ENCODE measurements around the gene RUNDC3A.

RUNDC3A gene

GRCh38 chr17:44308320-44308818 lies at the start of gene RUNDC3A:
Gene RUNDC3A (plus strand): TSS chr17:44308601. CDS start chr17:44308833, 232 bp downstream.
- in situ Hi-C loops (cut with MboI; ENCODE audit: low sequenced_read_pairs), result no loop called here

GRCh38 chr17:44258811-44259351 lies 49.5 kb upstream of the RUNDC3A start:
- in situ Hi-C loops (cut with MboI; ENCODE audit: low sequenced_read_pairs), result no loop called here

- in situ Hi-C loops (cut with MboI; ENCODE audit: low sequenced_read_pairs), result no loop called here
These were observed 48.1 kb upstream of the RUNDC3A start for GRCh38 chr17:44260296-44260695.

GRCh38 chr17:44262654-44263225 lies 45.7 kb upstream of the RUNDC3A start:
- in situ Hi-C loops (cut with MboI; ENCODE audit: low sequenced_read_pairs), result no loop called here

- in situ Hi-C loops (cut with MboI; ENCODE audit: low sequenced_read_pairs), result no loop called here
These were observed 45.0 kb upstream of the RUNDC3A start for GRCh38 chr17:44263345-44263902.

GRCh38 chr17:44266402-44267164 lies 41.8 kb upstream of the RUNDC3A start:
- in situ Hi-C loops (cut with MboI; ENCODE audit: low sequenced_read_pairs), result no loop called here

GRCh38 chr17:44267165-44267455 lies 41.3 kb upstream of the RUNDC3A start:
- in situ Hi-C loops (cut with MboI; ENCODE audit: low sequenced_read_pairs), result no loop called here

- in situ Hi-C loops (cut with MboI; ENCODE audit: low sequenced_read_pairs), result no loop called here
These were observed 40.4 kb upstream of the RUNDC3A start, which contains the start of gene SLC4A1 for GRCh38 chr17:44267818-44268490. Gene SLC4A1 (minus strand): TSS chr17:44268135. CDS start chr17:44262866, 5,269 bp downstream.

- in situ Hi-C loops (cut with MboI; ENCODE audit: low sequenced_read_pairs), result no loop called here
These were observed 39.5 kb upstream of the RUNDC3A start for GRCh38 chr17:44268709-44269534.

- in situ Hi-C loops (cut with MboI; ENCODE audit: low sequenced_read_pairs), result no loop called here
These were observed 38.7 kb upstream of the RUNDC3A start for GRCh38 chr17:44269535-44270240.

GRCh38 chr17:44272321-44272951 lies 36.0 kb upstream of the RUNDC3A start:
- in situ Hi-C loops (cut with MboI; ENCODE audit: low sequenced_read_pairs), result no loop called here

GRCh38 chr17:44272954-44273353 lies 35.4 kb upstream of the RUNDC3A start:
- in situ Hi-C loops (cut with MboI; ENCODE audit: low sequenced_read_pairs), result no loop called here

GRCh38 chr17:44273607-44274006 lies 34.8 kb upstream of the RUNDC3A start:
- in situ Hi-C loops (cut with MboI; ENCODE audit: low sequenced_read_pairs), result no loop called here

- in situ Hi-C loops (cut with MboI; ENCODE audit: low sequenced_read_pairs), result no loop called here
These were observed 30.4 kb upstream of the RUNDC3A start for GRCh38 chr17:44277976-44278375.

- in situ Hi-C loops (cut with MboI; ENCODE audit: low sequenced_read_pairs), result no loop called here
These were observed 29.1 kb upstream of the RUNDC3A start for GRCh38 chr17:44279346-44279665.

GRCh38 chr17:44279666-44280391 lies 28.6 kb upstream of the RUNDC3A start:
- in situ Hi-C loops (cut with MboI; ENCODE audit: low sequenced_read_pairs), result no loop called here

GRCh38 chr17:44280392-44280937 lies 27.9 kb upstream of the RUNDC3A start:
- in situ Hi-C loops (cut with MboI; ENCODE audit: low sequenced_read_pairs), result no loop called here

GRCh38 chr17:44281570-44281969 lies 26.8 kb upstream of the RUNDC3A start:
- in situ Hi-C loops (cut with MboI; ENCODE audit: low sequenced_read_pairs), result no loop called here

GRCh38 chr17:44282264-44282663 lies 26.1 kb upstream of the RUNDC3A start:
- in situ Hi-C loops (cut with MboI; ENCODE audit: low sequenced_read_pairs), result no loop called here

Measured in HL-60/S4 treated with phorbol 12-myristate 13-acetate at 8.2 ng/mL for 4 days and 3 days (cell line).